ENCODE data around the gene OPN3.

OPN3 gene

GRCh38 chr1:241645199-241645598 is 5.0 kb upstream of the OPN3 start:
- no peak for DNase-seq (ENCODE audit: low spot score)

- no peak for DNase-seq (ENCODE audit: low spot score)
Measured at GRCh38 chr1:241644259-241644658, 4.1 kb upstream of the OPN3 start.

GRCh38 chr1:241642593-241642944 is 2.4 kb upstream of the OPN3 start:
- no peak for DNase-seq (ENCODE audit: low spot score)

- no peak for DNase-seq (ENCODE audit: low spot score)
Measured at GRCh38 chr1:241641773-241642592, 1.8 kb upstream of the OPN3 start.

- DNase-seq (ENCODE audit: low spot score) = no peak
Measured at GRCh38 chr1:241640867-241641622, 876 bp upstream of the OPN3 start.

- no peak for DNase-seq (ENCODE audit: low spot score)
Measured at GRCh38 chr1:241639623-241640148, 483 bp downstream of the OPN3 start.

GRCh38 chr1:241638909-241639622 is 1.1 kb downstream of the OPN3 start:
- DNase-seq (ENCODE audit: low spot score) = no peak

GRCh38 chr1:241638099-241638682 is 2.0 kb downstream of the OPN3 start:
- no peak for DNase-seq (ENCODE audit: low spot score)

- no peak for DNase-seq (ENCODE audit: low spot score)
Measured at GRCh38 chr1:241637604-241638003, 2.6 kb downstream of the OPN3 start.

GRCh38 chr1:241637046-241637590 is 3.1 kb downstream of the OPN3 start:
- no peak for DNase-seq (ENCODE audit: low spot score)

GRCh38 chr1:241636291-241636690 is 3.9 kb downstream of the OPN3 start:
- no peak for DNase-seq (ENCODE audit: low spot score)

- no peak for DNase-seq (ENCODE audit: low spot score)
Measured at GRCh38 chr1:241635556-241636152, 4.5 kb downstream of the OPN3 start.

GRCh38 chr1:241632987-241633386 is 7.2 kb downstream of the OPN3 start:
- no peak for DNase-seq (ENCODE audit: low spot score)

- no peak for DNase-seq (ENCODE audit: low spot score)
Measured at GRCh38 chr1:241631674-241632073, 8.5 kb downstream of the OPN3 start.

- no peak for DNase-seq (ENCODE audit: low spot score)
Measured at GRCh38 chr1:241630899-241631298, 9.3 kb downstream of the OPN3 start.

- no peak for DNase-seq (ENCODE audit: low spot score)
Measured at GRCh38 chr1:241630476-241630875, 9.7 kb downstream of the OPN3 start.

- DNase-seq (ENCODE audit: low spot score) = no peak
Measured at GRCh38 chr1:241630005-241630404, 10.2 kb downstream of the OPN3 start.

GRCh38 chr1:241627453-241628259 is 12.5 kb downstream of the OPN3 start:
- peak; percentile 64 for DNase-seq (ENCODE audit: low spot score)

GRCh38 chr1:241624935-241625334 is 15.2 kb downstream of the OPN3 start:
- peak; percentile 49 for DNase-seq (ENCODE audit: low spot score)

GRCh38 chr1:241622669-241623068 is 17.5 kb downstream of the OPN3 start:
- no peak for DNase-seq (ENCODE audit: low spot score)

GRCh38 chr1:241617426-241617825 is 22.7 kb downstream of the OPN3 start:
- no peak for DNase-seq (ENCODE audit: low spot score)
